ENCODE data around the gene NPHS1. TPM values are rescaled to one million over a fixed set of nuclear protein-coding genes. Genes with fewer than 3 reads are reported as not detected.
"Not testable (repeated sequence)": the region's sequence is repeated elsewhere in the genome, so short reads cannot be mapped to it uniquely, and the experiment has no call there.

Gene NPHS1
- total and polyA plus RNA-seq, 2 experiments from 2014 or later: 0.30 to 0.76 TPM

DNA sequence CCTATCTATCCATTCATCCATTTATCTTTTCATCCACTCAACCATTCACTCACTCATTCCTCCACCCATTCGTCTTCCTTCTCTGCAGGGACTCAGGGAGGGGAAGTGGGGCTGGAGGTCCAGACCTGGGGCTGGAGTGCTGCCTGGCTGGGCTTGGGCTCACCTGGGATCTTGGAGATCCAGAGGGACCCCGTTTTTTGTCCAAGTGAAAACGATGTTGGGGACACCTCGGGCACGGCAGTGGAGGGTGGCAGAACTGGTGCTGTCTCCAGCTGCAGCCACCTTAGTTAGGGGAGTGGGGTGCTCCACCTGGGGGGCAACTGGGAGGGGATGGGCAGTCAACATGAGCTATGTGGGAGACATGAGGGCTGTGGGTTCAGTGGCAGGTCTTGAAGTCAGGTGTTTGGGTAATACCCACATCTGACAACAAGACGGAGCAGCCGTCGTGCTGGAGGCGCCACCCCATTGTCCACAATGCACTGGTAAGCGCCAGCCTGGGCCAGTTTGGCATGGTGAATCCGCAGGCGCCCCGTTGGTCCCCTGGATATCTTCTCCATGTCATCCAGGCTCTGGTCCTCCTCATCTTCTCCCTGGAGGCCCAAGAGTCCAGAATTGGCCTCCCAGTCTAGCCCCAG, 10.2 kb downstream of the NPHS1 start:
- H3K4me3 ChIP-seq: no peak overlapping the region
- peaks cover 15% of the 10 kb centered on the region for H3K4me1 ChIP-seq (ENCODE audit: insufficient read depth)
- peaks cover 41% of the 10 kb centered on the region for H3K27me3 ChIP-seq
- H3K4me2 ChIP-seq: no peak overlapping the region
- TF ChIP-seq EZH2phosphoT487 (IDR thresholded peaks at IDR 0.05; ENCODE audit: low read depth, severe bottlenecking, unreplicated experiment) (no peak), EZH2 (IDR thresholded peaks at IDR 0.05; ENCODE audit: borderline replicate concordance) (no peak)
- TF ChIP-seq, protein P1, sequence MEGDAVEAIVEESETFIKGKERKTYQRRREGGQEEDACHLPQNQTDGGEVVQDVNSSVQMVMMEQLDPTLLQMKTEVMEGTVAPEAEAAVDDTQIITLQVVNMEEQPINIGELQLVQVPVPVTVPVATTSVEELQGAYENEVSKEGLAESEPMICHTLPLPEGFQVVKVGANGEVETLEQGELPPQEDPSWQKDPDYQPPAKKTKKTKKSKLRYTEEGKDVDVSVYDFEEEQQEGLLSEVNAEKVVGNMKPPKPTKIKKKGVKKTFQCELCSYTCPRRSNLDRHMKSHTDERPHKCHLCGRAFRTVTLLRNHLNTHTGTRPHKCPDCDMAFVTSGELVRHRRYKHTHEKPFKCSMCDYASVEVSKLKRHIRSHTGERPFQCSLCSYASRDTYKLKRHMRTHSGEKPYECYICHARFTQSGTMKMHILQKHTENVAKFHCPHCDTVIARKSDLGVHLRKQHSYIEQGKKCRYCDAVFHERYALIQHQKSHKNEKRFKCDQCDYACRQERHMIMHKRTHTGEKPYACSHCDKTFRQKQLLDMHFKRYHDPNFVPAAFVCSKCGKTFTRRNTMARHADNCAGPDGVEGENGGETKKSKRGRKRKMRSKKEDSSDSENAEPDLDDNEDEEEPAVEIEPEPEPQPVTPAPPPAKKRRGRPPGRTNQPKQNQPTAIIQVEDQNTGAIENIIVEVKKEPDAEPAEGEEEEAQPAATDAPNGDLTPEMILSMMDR (IDR thresholded peaks at IDR 0.05; ENCODE audit: poor library complexity): no peak
- no peaks in the 10 kb centered on the region for H3K79me2 ChIP-seq
- no peaks in the 10 kb centered on the region for H3K9me2 ChIP-seq (replicated peaks; ENCODE audit: insufficient read depth)
- H3K27ac ChIP-seq: no peak overlapping the region
- H2AFZ ChIP-seq: no peak overlapping the region
- H3K9me3 ChIP-seq (ENCODE audit: low read depth): no peaks in the 10 kb centered on the region
- 71% methylated on average over 13 of the region's 13 CpGs for WGBS (ENCODE audit: low lambda C conversion rate, missing lambda C conversion rate)
- DNase-seq (ENCODE audit: low spot score): no peak
- no peaks in the 10 kb centered on the region for H3K36me3 ChIP-seq (replicated peaks; ENCODE audit: insufficient read depth, low read depth)
- H4K20me1 ChIP-seq (ENCODE audit: insufficient read depth, poor library complexity, severe bottlenecking): no peaks in the 10 kb centered on the region

DNA sequence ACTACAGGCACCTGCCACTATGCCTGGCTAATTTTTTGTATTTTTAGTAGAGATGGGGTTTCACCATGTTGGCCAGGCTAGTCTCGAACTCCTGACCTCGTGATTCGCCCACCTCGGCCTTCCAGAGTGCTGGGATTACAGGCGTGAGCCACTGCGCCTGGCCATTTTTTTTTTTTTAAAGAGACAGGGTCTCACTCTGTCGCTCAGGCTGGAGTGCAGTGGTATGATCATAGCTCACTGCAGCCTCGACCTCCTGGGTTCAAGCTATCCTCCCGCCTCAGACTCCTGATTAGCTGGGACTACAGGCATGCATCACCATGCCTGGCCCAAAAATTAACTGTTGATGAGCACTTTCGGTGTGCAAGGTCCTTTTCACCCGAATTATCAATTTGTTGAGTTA, 16.2 kb downstream of the NPHS1 start:
- H3K79me2 ChIP-seq; H2AFZ ChIP-seq; H3K36me3 ChIP-seq (replicated peaks; ENCODE audit: insufficient read depth, low read depth); H4K20me1 ChIP-seq (ENCODE audit: insufficient read depth, poor library complexity, severe bottlenecking); H3K27me3 ChIP-seq; H3K4me1 ChIP-seq (ENCODE audit: insufficient read depth); H3K27ac ChIP-seq; H3K4me3 ChIP-seq; H3K9me3 ChIP-seq (ENCODE audit: low read depth); DNase-seq (ENCODE audit: low spot score); H3K4me2 ChIP-seq; H3K9me2 ChIP-seq (replicated peaks; ENCODE audit: insufficient read depth): not testable (repeated sequence)
- 72% methylated on average over 10 of the region's 11 CpGs for WGBS (ENCODE audit: low lambda C conversion rate, missing lambda C conversion rate)

DNA sequence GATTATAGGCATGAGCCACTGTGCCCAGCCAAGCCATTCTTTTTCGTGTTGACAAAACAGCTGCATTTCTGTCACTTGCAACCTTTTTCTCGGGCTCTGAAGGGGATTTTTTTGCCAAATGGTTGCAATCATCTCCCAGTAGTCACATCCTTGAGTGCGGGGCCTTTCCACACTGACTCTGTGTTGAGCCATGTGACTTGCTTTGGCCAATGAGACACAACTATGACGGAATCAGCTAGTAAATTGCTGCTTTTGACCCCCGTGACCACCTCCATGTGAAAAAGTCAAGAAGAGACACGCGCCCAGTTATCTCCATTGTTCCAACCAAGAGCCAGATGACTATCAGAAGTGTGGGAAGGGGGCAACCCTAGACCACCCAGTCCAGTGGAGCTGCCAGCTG, 18.3 kb downstream of the NPHS1 start:
- WGBS (ENCODE audit: low lambda C conversion rate, missing lambda C conversion rate): 60% methylated on average over 7 of the region's 7 CpGs
- H4K20me1 ChIP-seq (ENCODE audit: insufficient read depth, poor library complexity, severe bottlenecking): no peaks in the 10 kb centered on the region
- H3K36me3 ChIP-seq (replicated peaks; ENCODE audit: insufficient read depth, low read depth): no peaks in the 10 kb centered on the region
- no peak overlapping the region for H3K27ac ChIP-seq
- H3K27me3 ChIP-seq: peaks cover 7% of the 10 kb centered on the region
- no peaks in the 10 kb centered on the region for H3K79me2 ChIP-seq
- DNase-seq (ENCODE audit: low spot score): no peak
- H3K4me2 ChIP-seq: no peak overlapping the region
- H3K9me3 ChIP-seq (ENCODE audit: low read depth): no peaks in the 10 kb centered on the region
- no peak overlapping the region for H2AFZ ChIP-seq
- TF ChIP-seq EZH2phosphoT487 (IDR thresholded peaks at IDR 0.05; ENCODE audit: low read depth, severe bottlenecking, unreplicated experiment): no peak
- no peak for TF ChIP-seq EZH2 (IDR thresholded peaks at IDR 0.05; ENCODE audit: borderline replicate concordance)
- TF ChIP-seq, protein P1 (IDR thresholded peaks at IDR 0.05; ENCODE audit: poor library complexity): no peak
- H3K4me3 ChIP-seq: no peak overlapping the region
- H3K4me1 ChIP-seq (ENCODE audit: insufficient read depth): no peaks in the 10 kb centered on the region
- H3K9me2 ChIP-seq (replicated peaks; ENCODE audit: insufficient read depth): no peaks in the 10 kb centered on the region

DNA sequence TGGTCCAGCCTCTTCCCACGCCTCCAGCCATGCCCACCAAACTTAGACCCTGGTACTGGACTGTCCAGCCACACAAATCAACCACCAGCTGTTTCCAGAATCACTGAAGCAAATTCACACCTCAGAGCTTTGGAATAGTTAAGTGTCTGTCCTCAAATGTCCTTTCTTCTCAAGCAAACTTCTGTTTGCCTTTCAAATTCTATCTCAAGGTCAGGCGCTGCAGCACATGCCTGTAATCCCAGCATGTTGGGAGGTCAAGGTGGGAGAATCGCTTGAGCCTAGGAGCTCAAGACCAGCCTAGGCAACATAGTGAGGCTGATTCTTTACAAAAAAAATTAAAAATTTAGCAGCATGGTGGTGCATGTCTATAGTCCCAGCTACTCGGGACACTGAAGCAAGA, 20.2 kb downstream of the NPHS1 start:
- H2AFZ ChIP-seq: no peak overlapping the region
- no peak for DNase-seq (ENCODE audit: low spot score)
- no peaks in the 10 kb centered on the region for H3K9me2 ChIP-seq (replicated peaks; ENCODE audit: insufficient read depth)
- no peaks in the 10 kb centered on the region for H4K20me1 ChIP-seq (ENCODE audit: insufficient read depth, poor library complexity, severe bottlenecking)
- H3K4me1 ChIP-seq (ENCODE audit: insufficient read depth): no peaks in the 10 kb centered on the region
- H3K4me2 ChIP-seq: no peak overlapping the region
- TF ChIP-seq EZH2phosphoT487 (IDR thresholded peaks at IDR 0.05; ENCODE audit: low read depth, severe bottlenecking, unreplicated experiment): no peak
- H3K36me3 ChIP-seq (replicated peaks; ENCODE audit: insufficient read depth, low read depth): no peaks in the 10 kb centered on the region
- peaks cover 7% of the 10 kb centered on the region for H3K27me3 ChIP-seq
- 66% methylated on average over 4 of the region's 4 CpGs for WGBS (ENCODE audit: low lambda C conversion rate, missing lambda C conversion rate)
- no peak overlapping the region for H3K4me3 ChIP-seq
- H3K27ac ChIP-seq: no peak overlapping the region
- no peaks in the 10 kb centered on the region for H3K79me2 ChIP-seq
- H3K9me3 ChIP-seq (ENCODE audit: low read depth): no peaks in the 10 kb centered on the region
